SK-N-MC (cell line): ENCODE results near the gene BRD1.

ENCODE experiments used
- EZH2 ChIP-seq: fragments of 200-600 bp; sonication (generic); IDR thresholded peaks from one replicate; pipeline ENCODE4 v1.6.1; 2017; ENCODE audit warnings: antibody characterized with exemption
- FOXP2 ChIP-seq: optimal IDR thresholded peaks from 2 replicates; pipeline ENCODE3; 2011; ENCODE audit warnings: mild to moderate bottlenecking, moderate library complexity; ENCODE audit not compliant: insufficient read depth; ENCODE audit errors: extremely low read length, control extremely low read depth
- POLR2AphosphoS5 ChIP-seq: IDR thresholded peaks from 2 replicates; pipeline ENCODE4 v1.6.1; 2012; ENCODE audit warnings: mild to moderate bottlenecking, low read depth, low read length, borderline replicate concordance

GRCh38 chr22:49848690-49849160 is 21.1 kb upstream of the BRD1 start:
- TF ChIP-seq POLR2AphosphoS5 (no peak), EZH2 (no peak), FOXP2 (no peak)
